CD14-positive monocyte (primary cell): Measurements from ENCODE around the gene JAGN1. TPM values are rescaled to one million over a fixed set of nuclear protein-coding genes. Genes with fewer than 3 reads are reported as not detected.
"Not testable (repeated sequence)": the region's sequence is repeated elsewhere in the genome, so short reads cannot be mapped to it uniquely, and the experiment has no call there.

Source experiments
- DNase-seq, 3 donors: peaks; one replicate each; pipeline ENCODE4 v3.0.0-alpha.2; 2011 to 2022
- H2AFZ ChIP-seq: 2 replicates; pipeline ENCODE4 v1.6.0; 2012; ENCODE audit warnings: mild to moderate bottlenecking, low read depth, low read length, inconsistent platforms; ENCODE audit not compliant: insufficient read depth, poor library complexity, severe bottlenecking
- H3K27ac ChIP-seq, 2 donors: 1 replicate in 1 of 2; 2 replicates in 1 of 2; pipeline ENCODE4 v1.5.1; 2012 to 2013; ENCODE audit warnings: low read length in 2 of 2, control low read depth in 1 of 2, inconsistent platforms in 1 of 2, low read depth in 1 of 2, mild to moderate bottlenecking in 1 of 2
- H3K27me3 ChIP-seq, 2 donors: one replicate each; pipeline versions ENCODE4 v1.6.0 to v1.6.1; 2011 to 2013; ENCODE audit warnings: low read length in 2 of 2; ENCODE audit not compliant: control insufficient read depth in 2 of 2, insufficient read depth in 2 of 2
- H3K36me3 ChIP-seq, 2 donors: replicated peaks in 1 of 2; 1 replicate in 1 of 2; 2 replicates in 1 of 2; pipeline versions ENCODE4 v1.5.1 to v1.6.1; 2012 to 2013; ENCODE audit warnings: low read length in 2 of 2, control low read depth in 1 of 2, inconsistent platforms in 1 of 2, mild to moderate bottlenecking in 1 of 2; ENCODE audit not compliant: insufficient read depth in 2 of 2, control insufficient read depth in 1 of 2
- H3K4me1 ChIP-seq, 2 donors: 1 replicate in 1 of 2; 2 replicates in 1 of 2; pipeline versions ENCODE4 v1.5.1 to v1.6.1; 2012 to 2013; ENCODE audit warnings: low read length in 2 of 2, control low read depth in 1 of 2, inconsistent platforms in 1 of 2, mild to moderate bottlenecking in 1 of 2, moderate library complexity in 1 of 2; ENCODE audit not compliant: insufficient read depth in 2 of 2, control insufficient read depth in 1 of 2
- H3K4me2 ChIP-seq: replicated peaks from 2 replicates; pipeline ENCODE3; 2012; ENCODE audit warnings: low read length, moderate library complexity, mild to moderate bottlenecking; ENCODE audit not compliant: poor library complexity, severe bottlenecking; ENCODE audit errors: extremely low read depth
- H3K4me3 ChIP-seq, 3 experiments: fragments of 200-600 bp in 1 of 3; sonication (generic) in 1 of 3; replicated peaks in 1 of 3; 1 replicate in 2 of 3; 2 replicates in 1 of 3; pipeline ENCODE4 v1.5.1; 2011 to 2013; ENCODE audit warnings: low read length in 3 of 3, mild to moderate bottlenecking in 3 of 3, control low read depth in 2 of 3, low read depth in 2 of 3, inconsistent platforms in 1 of 3, moderate library complexity in 1 of 3
- H3K79me2 ChIP-seq: 2 replicates; pipeline ENCODE4 v1.6.0; 2012; ENCODE audit warnings: mild to moderate bottlenecking, control low read depth, inconsistent platforms, low read length, moderate library complexity; ENCODE audit not compliant: insufficient read depth
- H3K9ac ChIP-seq: 2 replicates; pipeline ENCODE4 v1.6.0; 2017; ENCODE audit warnings: low read length, mild to moderate bottlenecking; ENCODE audit not compliant: insufficient read depth, poor library complexity, severe bottlenecking
- H3K9me3 ChIP-seq, 2 donors: replicated peaks in 1 of 2; 1 replicate in 1 of 2; 2 replicates in 1 of 2; pipeline versions ENCODE4 v1.5.1 to v1.6.1; 2012 to 2013; ENCODE audit warnings: low read length in 2 of 2, control low read depth in 1 of 2; ENCODE audit not compliant: control insufficient read depth in 1 of 2, insufficient read depth in 1 of 2
- H4K20me1 ChIP-seq: 2 replicates; pipeline ENCODE4 v1.6.0; 2012; ENCODE audit warnings: mild to moderate bottlenecking, low read length, control low read depth, moderate library complexity; ENCODE audit not compliant: insufficient read depth
- H3K27ac Mint-ChIP-seq, 7 donors: one replicate each; pipeline ENCODE4 v1.8.0; 2020; ENCODE audit warnings: mild to moderate bottlenecking in 7 of 7, mixed read lengths in 7 of 7, moderate library complexity in 6 of 7, inconsistent platforms in 2 of 7
- H3K27me3 Mint-ChIP-seq, 3 donors: one replicate each; pipeline ENCODE4 v1.8.0; 2021 to 2022; ENCODE audit warnings: low read depth in 3 of 3, mild to moderate bottlenecking in 3 of 3, mixed read lengths in 3 of 3, moderate library complexity in 3 of 3, inconsistent platforms in 1 of 3
- H3K36me3 Mint-ChIP-seq, 2 donors: one replicate each; pipeline ENCODE4 v1.8.0; 2020; ENCODE audit warnings: mixed read lengths in 2 of 2, inconsistent platforms in 1 of 2, mild to moderate bottlenecking in 1 of 2
- H3K4me1 Mint-ChIP-seq: one replicate; pipeline ENCODE4 v1.8.0; 2020; ENCODE audit warnings: mild to moderate bottlenecking, mixed read lengths
- H3K4me3 Mint-ChIP-seq, 2 donors: one replicate each; pipeline ENCODE4 v1.8.0; 2020; ENCODE audit warnings: mild to moderate bottlenecking in 2 of 2, mixed read lengths in 2 of 2, moderate library complexity in 1 of 2
- H3K9me3 Mint-ChIP-seq, 7 donors: one replicate each; pipeline ENCODE4 v1.8.0; 2020 to 2022; ENCODE audit warnings: mixed read lengths in 7 of 7, mild to moderate bottlenecking in 6 of 7, moderate library complexity in 6 of 7, inconsistent platforms in 2 of 7
- CTCF ChIP-seq: fragments of 200-600 bp; IDR thresholded peaks from one replicate; pipeline ENCODE4 v1.8.0; 2022; ENCODE audit warnings: antibody characterized with exemption, mild to moderate bottlenecking
- WGBS: methylation state at CpG from one replicate; pipeline ENCODE4 v1.1.5; 2013; ENCODE audit warnings: missing lambda C conversion rate; ENCODE audit not compliant: insufficient coverage; 5-methylcytosine and 5-hydroxymethylcytosine counted together
- intact Hi-C, 2 donors: fragments of 100-400 bp; cut with micrococcal nuclease; formaldehyde crosslinking; loops; one replicate each; pipeline versions ENCODE4 v1.15.0 to v1.15.1; 2023
- polyA plus RNA-seq, 3 donors: library from polyadenylated mRNA; depleted of rRNA in 1 of 3; unstranded in 2 of 3; stranded (reverse) in 1 of 3; fragments of 300-500 nt in 2 of 3; fragments of >200 nt in 1 of 3; fragmentation: Illumina TruSeq in 2 of 3; gene quantifications; 1 replicate in 2 of 3; 2 replicates in 1 of 3; pipeline ENCODE4 v1.2.3, GENCODE V29; 2012 to 2021

JAGN1 gene
- polyA plus RNA-seq, 3 donors, result 17.3 to 56.3 (median 49.8) TPM

GRCh38 chr3:9864200-9864927, 26.0 kb upstream of the JAGN1 start:
- peaks cover 27% of the 10 kb centered on the region for H3K4me1 Mint-ChIP-seq
- H3K9me3 ChIP-seq, result no peaks in the 10 kb centered on the region
- WGBS, result 36% methylated on average over 11 of the region's 16 CpGs
- peak overlapping the region; percentile 57 for H3K4me2 ChIP-seq
- DNase-seq, result peak in 2 of 3 donors; percentile 40 to 46
- intact Hi-C loops, result no loop called here
- no peaks in the 10 kb centered on the region for H3K27me3 ChIP-seq
- H3K4me1 ChIP-seq, result peaks cover 30 to 33% of the 10 kb centered on the region in 2 donors
- H3K9ac ChIP-seq, result peak overlapping the region; percentile 43
- H3K27ac Mint-ChIP-seq, result peak overlapping the region in 6 of 7 donors; percentile 70 to 82 (median 76)
- peak overlapping the region; percentile 77 for H2AFZ ChIP-seq
- H3K4me3 ChIP-seq, result peak overlapping the region in 2 of 3 experiments; percentile 5 to 60
- H3K79me2 ChIP-seq, result no peaks in the 10 kb centered on the region
- H3K36me3 ChIP-seq, result no peaks in the 10 kb centered on the region
- no peaks in the 10 kb centered on the region for H3K36me3 Mint-ChIP-seq
- H4K20me1 ChIP-seq, result no peaks in the 10 kb centered on the region
- peak overlapping the region; percentile 65 to 81 for H3K4me3 Mint-ChIP-seq
- H3K27ac ChIP-seq, result peak overlapping the region; percentile 53 to 58
- TF ChIP-seq CTCF, result no peak
- no peaks in the 10 kb centered on the region for H3K9me3 Mint-ChIP-seq
- peaks cover 2 to 9% (median 7%) of the 10 kb centered on the region in 3 donors for H3K27me3 Mint-ChIP-seq

GRCh38 chr3:9865125-9865637, 25.2 kb upstream of the JAGN1 start:
- H3K4me2 ChIP-seq, H3K9me3 Mint-ChIP-seq, H3K27me3 Mint-ChIP-seq, H3K79me2 ChIP-seq, DNase-seq, H3K9me3 ChIP-seq, H3K4me3 Mint-ChIP-seq, H3K27me3 ChIP-seq, H3K9ac ChIP-seq, H4K20me1 ChIP-seq, H3K27ac ChIP-seq, intact Hi-C loops, H3K36me3 ChIP-seq, H3K36me3 Mint-ChIP-seq: not testable (repeated sequence)
- Histone ChIP-seq H3K4me1 (peaks cover 30 to 33% of the 10 kb centered on the region in 2 donors), H2AFZ (peak overlapping the region; percentile 77), H3K4me3 (peak overlapping the region in 1 of 3 experiments; percentile 60)
- H3K4me1 Mint-ChIP-seq, result peaks cover 27% of the 10 kb centered on the region
- WGBS, result 86% methylated on average over 3 of the region's 10 CpGs
- peak overlapping the region in 1 of 7 donors; percentile 82 for H3K27ac Mint-ChIP-seq
